HT-29 (cell line): ENCODE data around the gene FANCC. TPM values are rescaled to one million over a fixed set of nuclear protein-coding genes. Genes with fewer than 3 reads are reported as not detected.

Experiments used
- DNase-seq: peaks from one replicate; pipeline ENCODE4 v3.0.0-alpha.2; 2015; ENCODE audit warnings: low spot score
- total RNA-seq: library from RNA; depleted of rRNA; stranded (reverse); fragments of >200 nt; shearing (Covaris generic); gene quantifications from 2 replicates; pipeline ENCODE4 v1.2.3, GENCODE V29; 2014

FANCC gene
- total RNA-seq, 1 experiment from 2014 or later = 10.6 TPM

DNA sequence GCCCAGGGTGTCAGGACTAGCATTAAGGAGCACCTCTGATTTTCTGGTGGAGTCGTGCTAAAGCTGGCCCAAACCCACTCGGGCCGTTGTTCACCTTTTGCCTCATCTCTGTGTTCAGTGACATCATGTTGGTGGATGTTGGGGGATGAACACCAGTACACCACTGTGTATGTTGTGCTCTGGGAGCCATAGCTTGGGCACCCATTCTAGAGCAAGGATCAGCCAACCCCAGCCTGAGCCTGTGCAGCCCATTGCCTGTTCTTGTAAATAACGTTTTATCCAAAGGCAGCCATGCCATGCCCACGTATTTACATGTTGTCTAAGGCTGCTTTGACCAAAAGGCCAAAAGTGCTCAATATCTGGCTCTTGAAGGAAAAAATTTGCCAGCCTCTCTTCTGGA, 245.6 kb downstream of the FANCC start:
- no peak for DNase-seq

DNA sequence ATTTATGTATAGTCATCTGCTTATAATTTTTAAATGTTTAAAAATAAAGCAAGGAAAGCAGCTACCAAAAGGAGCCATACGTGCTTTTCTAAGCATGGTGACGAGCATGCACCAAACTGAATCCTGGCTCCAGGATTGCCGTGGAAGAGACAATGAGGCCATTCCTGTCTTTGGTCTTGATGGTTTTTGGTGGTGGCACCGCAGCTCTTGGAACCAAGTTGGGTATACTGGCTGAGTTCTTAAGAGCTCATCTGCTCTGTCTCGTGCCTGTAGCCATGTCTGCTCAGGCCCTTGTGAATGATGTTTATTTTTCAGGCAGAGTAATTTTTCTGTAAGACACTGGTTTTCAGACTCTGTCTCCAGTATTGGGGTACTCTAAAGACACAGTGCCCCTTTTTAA, 246.1 kb downstream of the FANCC start:
- DNase-seq = no peak

DNA sequence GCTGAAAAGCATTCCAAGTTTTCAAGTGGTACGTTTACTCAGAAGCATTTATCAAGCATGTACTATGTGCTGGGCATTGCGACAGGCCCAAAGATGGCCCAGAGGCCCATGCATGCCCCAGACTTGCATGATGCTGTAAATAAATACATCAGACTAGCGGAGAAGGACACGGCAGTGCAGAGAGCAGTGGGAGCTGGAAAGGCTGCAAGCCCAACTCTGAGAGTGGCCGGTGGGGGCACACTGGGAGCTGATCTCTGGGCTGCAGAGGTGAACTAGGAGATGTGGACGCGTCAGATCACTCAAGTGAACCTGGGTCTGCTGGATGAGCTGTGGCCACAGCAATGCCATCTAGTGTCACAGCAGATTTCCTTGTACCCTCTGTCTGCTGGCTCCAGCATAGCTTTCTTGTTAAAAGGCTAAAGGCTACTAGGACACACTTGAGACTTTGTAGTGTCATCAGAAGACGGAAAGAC, 246.9 kb downstream of the FANCC start:
- DNase-seq = no peak

DNA sequence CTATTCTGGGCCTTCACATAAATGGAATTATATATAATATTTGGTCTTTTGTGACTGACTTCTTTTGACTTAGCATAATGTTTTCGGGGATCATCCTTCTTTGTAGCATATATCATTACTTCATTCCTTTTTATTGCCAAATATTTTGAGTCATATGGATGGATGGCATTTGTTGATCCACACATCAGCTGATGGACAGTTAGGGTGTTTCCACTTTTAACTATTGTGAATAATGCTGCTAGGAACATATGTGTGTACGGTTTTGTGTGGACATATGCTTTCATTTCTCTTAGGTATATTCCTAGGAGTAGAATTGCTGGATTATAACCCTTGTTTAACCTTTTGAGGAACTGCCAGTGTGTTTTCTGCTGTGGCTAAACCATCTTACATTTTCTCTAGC, 249.6 kb downstream of the FANCC start:
- DNase-seq = no peak

DNA sequence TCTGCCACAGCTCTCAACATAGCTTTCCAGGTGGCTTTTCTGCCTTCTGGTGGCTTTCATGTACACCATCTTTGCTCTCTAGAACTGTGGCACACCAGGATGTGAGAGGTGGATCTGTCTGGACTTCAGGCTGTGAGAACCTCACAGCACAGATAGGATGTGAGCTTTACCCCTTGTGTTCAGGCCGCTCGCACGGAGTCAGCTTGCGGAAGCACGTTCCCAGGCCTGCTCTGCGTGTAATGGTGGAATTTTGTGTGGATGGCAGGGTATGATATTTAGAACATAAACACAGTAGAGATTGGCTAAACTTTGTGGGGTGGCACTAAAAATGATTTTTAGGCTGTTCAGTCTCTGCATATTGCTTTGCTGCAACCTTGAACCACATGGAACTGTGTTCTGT, 250.5 kb downstream of the FANCC start:
- DNase-seq = no peak

DNA sequence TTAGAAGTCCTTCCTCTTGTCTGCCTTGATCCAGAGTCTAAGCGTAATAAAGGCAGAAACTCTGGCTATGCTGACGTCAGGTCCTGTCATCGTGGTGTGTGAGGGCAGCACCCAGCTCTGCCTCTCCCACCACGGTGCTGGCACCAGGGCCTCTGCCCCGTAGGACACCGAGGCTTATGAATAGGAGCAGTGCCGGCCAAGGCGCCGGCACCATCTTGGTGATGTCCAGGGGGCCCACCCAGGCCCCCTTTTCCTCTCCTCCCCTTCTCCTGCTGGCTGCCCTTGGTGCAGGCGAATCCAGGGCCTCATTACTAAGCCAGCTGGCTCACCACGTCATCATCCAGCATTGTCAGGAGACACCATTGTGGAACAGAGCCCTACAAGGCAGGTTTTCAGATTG, 252.3 kb downstream of the FANCC start:
- no peak for DNase-seq

DNA sequence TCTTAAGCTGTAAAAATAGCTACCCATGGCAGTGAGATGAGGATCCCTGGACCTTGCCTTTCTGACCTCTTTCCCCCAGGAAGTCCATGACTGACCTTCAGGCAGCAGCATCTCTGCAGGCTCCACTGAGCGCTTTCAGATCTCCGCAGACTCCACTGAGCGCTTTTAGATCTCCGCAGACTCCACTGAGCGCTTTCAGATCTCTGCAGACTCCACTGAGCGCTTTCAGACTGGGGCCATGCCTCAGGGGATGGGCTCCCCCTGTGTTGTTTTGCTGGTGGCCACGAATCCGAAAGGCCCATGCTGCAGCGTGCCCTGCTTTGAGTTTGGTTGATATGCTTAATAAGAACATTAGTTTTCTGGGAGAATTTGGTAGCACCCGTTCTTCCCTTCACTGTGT, 254.2 kb downstream of the FANCC start:
- DNase-seq = no peak

DNA sequence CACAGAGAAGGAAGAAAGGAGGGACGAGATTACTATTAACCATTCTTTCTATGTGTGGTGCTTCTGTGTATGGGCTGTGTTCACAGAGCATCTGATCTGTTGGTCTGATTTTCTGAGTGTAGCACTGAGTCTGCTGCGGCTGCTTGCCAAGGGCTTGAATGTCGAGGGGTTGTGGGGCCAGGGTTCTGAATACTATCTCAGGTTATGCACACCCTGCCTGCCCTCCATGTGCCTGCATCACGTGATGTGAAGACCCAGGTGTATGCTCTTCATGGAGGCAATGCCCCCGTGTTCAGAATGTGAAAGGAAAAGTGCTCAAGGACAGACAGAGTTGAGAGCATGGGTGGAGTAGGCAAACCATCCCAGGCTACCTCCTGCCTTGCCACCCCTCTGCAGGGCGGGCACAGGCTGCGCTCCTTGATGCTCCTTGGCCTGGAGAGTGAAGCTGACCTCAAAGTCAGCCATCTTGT, 254.9 kb downstream of the FANCC start:
- no peak for DNase-seq

DNA sequence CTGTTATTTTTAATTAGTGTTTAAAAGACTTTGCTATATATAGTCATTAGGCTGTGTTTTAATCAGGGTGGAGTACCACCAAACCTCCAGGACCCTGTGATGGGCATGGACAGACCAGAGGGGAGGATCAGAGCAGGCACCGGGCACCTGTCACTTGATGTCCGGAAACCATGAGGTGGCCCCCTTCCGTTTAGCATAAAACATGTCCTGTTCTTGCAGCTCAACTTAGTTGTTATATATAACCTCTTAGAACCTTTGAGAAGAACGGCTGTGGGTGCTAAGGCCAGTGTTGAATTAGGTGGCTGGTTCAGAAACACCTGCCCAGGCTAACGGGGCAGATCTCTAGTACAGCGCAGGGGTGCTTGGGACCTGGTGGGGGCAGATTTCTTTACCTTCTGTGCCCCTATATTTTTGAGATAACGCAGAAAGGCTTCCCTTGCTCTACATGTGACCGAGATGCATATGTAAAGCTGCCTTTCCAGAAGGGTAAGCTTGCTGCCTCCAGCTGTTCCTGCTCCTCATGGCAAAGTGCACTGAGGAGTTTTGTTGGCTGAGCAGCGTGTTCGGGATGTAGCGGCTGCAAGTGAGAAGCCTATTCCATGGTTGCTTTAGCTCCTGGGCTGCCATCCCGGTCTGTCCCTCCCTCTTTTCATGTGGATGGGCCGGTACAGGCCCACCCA, 255.5 kb downstream of the FANCC start:
- DNase-seq = no peak

DNA sequence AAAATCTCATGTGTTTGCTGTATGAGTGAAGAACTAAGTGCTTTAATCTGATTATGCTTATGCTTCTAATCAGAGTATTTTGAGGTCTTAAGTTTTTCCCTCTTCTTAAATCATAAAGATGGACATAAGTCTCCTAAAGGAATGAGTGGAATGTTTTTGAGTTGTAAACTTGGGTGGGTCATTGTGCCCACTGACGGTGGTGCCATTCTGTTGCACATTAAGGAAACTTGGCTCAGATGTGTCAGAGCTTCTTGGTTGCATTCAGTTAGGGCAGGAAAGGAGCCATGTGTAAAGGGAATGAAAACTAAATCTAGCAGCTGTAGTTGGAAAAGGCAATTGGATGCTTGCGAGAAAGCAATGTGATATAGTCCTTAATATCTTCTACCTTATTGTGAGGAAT, 256.6 kb downstream of the FANCC start:
- no peak for DNase-seq

DNA sequence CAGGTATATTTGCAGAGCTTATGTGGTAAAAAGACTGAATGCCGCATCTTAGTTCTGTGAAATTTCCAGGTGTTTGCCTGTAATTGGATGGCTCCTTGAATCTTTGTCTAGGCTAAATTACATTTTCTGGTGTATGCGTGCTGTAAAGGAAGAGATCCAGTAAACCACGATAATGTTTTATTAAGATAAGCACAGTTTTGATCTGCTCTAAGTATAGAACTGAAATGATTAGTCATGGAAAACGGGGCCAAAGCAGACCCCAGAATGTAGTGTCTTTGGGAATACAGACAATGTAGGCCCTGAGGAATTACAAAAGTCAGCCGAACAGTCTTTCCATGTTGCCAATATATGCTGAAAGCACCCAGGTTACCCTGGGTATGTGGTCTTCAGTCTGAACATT, 257.3 kb downstream of the FANCC start:
- DNase-seq = no peak

DNA sequence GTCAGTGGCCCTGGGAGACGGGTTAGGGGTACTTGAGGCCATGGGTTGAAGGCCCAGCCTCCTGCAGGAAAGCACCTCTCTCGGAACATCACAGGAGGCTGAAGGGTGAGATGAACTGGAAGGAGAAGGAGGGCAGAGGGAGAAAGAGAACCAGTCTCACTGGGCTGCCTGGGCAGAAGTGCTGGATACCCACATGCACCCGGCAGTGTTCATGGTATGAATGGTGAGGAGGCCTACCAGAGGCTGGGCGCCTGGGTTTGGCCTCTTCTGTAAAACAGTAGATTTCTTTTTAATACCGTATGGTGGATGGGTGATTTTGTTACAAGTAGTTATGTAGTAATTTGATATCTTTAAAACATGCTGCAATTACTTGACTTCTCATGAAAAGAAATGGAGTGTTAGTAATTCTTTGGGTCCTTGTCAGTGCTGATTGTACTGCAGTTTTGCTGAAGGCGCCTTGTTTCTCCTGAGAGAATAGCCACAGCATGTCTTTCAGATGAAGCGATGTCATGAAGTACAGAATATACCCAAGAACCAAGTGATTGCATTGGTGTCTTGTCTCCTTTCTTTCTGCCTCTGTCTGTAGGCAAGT, 258.6 kb downstream of the FANCC start:
- no peak for DNase-seq

DNA sequence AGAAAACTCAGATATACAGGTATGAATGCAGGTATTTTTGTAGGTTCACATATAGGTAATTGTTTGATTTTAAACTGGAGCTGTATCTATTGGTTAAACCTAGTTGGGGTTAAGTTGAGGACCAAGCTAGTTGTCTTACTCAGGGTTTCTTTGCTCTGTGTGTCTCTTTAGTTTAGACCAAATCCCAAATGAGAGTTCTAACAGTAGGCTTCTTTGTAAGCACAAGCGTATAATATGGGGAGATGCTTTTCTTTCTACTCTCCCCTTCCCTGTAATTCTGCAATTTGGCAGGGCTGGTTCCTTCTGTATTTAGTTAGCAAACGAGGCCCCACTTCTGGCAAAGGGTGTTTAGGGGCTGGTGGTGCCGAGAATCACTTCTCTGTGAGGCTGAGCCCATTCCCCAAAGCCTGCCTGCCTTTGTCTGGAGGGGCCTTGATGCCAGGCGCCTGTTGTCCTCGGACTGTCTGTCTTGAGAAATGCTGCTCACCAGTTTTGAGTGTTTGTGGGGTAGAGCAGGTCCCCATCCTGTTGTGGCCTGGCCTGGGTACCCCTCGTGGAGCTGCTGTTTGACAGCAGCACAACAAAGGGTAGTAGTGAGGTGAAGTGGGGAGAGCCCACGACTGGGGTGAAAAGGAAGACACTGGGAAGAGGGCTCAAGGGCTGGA, 259.3 kb downstream of the FANCC start:
- DNase-seq = no peak

DNA sequence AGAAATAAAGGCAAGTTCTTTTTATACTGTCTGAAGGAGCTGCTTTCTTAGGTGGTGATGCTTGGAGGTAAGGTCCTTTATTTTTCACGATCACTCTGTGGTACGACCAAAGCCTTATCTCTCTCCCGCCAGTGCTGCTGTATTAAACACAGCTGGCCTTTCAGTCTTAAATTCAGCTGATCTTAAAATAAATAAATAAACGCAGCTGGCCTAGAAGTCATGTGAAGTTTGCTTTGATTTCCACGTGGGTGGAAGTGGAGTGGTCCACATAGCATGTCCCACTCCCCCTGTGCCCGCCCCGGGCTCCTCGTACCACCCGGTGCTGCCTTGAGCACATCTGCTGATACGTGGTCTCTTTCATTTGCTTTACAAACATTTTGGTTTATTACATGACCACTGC, 260.4 kb downstream of the FANCC start:
- no peak for DNase-seq

DNA sequence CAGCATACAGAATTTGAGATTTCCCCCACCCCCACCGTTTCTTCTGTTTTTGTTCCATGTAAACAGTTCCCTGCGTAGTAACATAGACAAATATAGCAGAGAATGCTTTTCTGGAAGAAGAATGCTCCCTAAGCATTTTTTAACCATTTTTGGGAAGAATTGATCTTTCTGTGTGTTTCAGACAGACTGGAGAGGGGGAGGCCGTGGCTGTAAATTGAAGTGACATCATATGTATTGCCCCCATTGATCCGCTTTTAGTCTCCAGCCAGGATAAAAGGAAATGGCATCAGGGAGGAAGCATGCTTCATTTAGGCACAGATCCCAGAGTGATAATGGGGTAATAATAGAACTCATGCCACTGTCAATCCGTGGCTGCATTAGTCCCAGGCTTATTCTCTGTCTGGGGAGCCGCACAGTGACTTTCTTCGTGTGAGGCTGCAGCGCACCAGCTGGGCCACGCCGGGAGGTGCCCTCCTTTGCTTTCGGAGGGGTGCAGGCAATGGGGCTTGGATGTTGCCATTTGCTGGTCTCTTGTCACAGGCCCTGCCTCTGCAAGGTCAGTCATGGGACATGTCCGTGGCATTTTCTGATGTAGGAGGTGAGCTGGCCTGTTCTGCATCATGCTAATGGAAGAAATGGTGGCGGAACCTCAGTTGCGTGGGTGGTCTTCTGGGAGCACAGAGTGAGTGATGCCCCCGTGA, 261.5 kb downstream of the FANCC start:
- no peak for DNase-seq

DNA sequence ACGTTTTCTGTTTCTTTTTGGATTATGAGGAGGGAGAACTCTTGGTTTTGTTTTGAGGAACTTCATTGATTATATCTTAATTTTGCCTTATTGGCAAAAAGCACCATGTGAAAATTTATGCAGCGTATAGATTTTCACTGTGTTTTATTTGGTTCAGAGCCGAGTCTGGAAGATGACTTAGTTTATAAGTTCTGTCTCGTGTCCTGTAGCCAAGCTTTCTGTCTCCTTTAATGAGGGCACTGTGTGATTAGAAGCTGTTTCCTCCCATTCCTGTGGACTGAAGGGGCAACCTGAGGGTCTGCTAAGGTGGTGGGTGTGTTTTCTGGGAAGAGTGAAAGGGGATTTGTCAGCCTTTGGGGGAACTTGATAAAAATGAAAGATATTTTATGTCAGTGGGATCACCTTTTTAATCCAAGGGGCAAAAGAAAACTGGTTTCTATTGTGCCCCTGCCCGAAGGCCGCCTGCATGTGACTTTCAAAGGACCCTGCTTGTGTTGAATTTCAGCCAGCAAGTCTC, 262.1 kb downstream of the FANCC start:
- no peak for DNase-seq

DNA sequence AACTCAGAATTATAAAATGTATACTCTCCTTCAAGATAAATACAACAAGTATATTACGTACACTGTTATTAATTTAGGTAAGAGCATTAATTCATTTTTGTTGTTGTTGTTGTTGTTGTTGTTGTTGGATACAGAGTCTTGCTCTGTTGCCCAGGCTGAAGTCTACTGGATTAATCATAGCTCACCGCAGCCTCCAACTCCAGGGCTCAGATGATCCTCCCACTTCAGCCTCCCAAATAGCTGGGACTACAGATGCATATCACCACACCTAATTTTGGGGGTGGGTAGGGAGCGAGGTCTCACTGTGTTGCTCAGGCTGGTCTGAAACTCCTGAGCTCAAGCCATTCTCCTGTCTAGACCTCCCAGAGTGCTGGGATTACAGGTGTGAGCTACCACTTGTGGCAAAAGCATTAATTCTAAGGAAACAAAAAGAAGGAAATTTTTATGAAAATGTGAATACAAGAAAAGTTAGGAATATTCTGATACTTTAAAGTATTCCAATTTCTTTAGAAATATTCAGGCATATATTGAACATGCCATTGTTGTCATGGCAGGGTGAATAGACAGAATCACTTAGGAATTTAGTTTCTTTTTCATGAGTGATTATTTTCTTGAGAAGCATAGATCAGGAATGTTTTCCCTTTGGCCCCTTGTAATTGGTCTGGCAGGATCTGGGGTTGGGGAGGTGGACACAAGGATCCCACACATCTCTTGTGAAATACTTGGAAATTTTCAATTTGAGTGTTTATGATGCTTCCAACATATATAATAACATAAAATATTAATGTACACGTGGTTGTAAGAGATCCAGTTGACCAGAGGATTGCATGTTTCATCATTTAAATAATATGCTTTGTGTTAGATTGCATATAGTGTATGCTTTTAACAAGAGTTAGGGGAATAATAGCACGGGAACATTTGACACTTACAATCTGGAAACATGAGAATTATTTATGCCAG, 263.6 kb downstream of the FANCC start:
- no peak for DNase-seq

DNA sequence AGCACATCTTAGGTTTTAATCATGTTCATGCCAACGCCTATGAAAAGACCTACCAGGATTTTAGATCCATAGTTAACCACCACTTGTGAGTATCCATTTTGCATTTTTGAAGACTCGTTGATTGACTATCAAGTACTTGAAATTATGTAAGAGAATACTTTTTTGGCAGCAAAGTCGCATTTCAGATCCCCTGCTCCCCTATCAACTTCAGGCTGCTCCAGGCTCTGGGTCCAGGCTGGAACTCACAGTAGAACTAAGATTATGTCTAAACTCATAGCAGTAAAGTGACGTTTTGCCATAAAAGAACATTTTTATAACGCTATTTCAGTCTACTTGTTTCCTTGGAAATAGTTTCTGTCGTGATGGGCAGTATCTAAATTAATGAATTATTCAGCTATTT, 267.7 kb downstream of the FANCC start:
- no peak for DNase-seq
